OCI-LY1 (cell line): ENCODE data around the gene CCL4.

Source experiments
- H2AFZ ChIP-seq: fragments of 200-600 bp; sonication (generic), shearing (Covaris generic); 2 replicates; pipeline ENCODE4 v1.6.0; 2014; ENCODE audit warnings: antibody characterized with exemption, mild to moderate bottlenecking, low read length
- H3F3A ChIP-seq: fragments of 200-600 bp; sonication (generic), shearing (Covaris generic); 2 replicates; pipeline ENCODE4 v1.6.0; 2014; ENCODE audit warnings: mild to moderate bottlenecking, antibody characterized with exemption, low read length, moderate library complexity; ENCODE audit not compliant: insufficient read depth
- H3K27ac ChIP-seq: fragments of 200-600 bp; sonication (generic); 2 replicates; pipeline ENCODE4 v1.5.1; 2014; ENCODE audit warnings: low read length, mixed run types, mild to moderate bottlenecking, low read depth; ENCODE audit not compliant: poor library complexity, severe bottlenecking
- H3K27me3 ChIP-seq: fragments of 200-600 bp; sonication (generic); 2 replicates; pipeline ENCODE4 v1.6.0; 2014; ENCODE audit warnings: antibody characterized with exemption, mild to moderate bottlenecking, low read length, moderate library complexity; ENCODE audit not compliant: insufficient read depth
- H3K36me3 ChIP-seq: fragments of 200-600 bp; sonication (generic); 2 replicates; pipeline ENCODE4 v1.6.1; 2014; ENCODE audit warnings: mild to moderate bottlenecking, antibody characterized with exemption, low read length, moderate library complexity, mixed read lengths; ENCODE audit not compliant: insufficient read depth
- H3K4me1 ChIP-seq: fragments of 200-600 bp; sonication (generic); 2 replicates; pipeline ENCODE4 v1.5.1; 2014; ENCODE audit warnings: mild to moderate bottlenecking, low read length, moderate library complexity; ENCODE audit not compliant: insufficient read depth, severe bottlenecking
- H3K4me2 ChIP-seq: fragments of 200-600 bp; sonication (generic), shearing (Covaris generic); 2 replicates; pipeline ENCODE4 v1.6.1; 2014; ENCODE audit warnings: low read length
- H3K4me3 ChIP-seq: fragments of 200-600 bp; sonication (generic); 2 replicates; pipeline ENCODE4 v1.5.1; 2014; ENCODE audit warnings: low read length, low read depth, mild to moderate bottlenecking, mixed read lengths; ENCODE audit not compliant: poor library complexity, severe bottlenecking
- H3K79me2 ChIP-seq: fragments of 200-600 bp; shearing (Covaris generic); 2 replicates; pipeline ENCODE4 v1.6.1; 2016; ENCODE audit warnings: mixed run types, low read length, mixed read lengths; ENCODE audit not compliant: insufficient read depth
- H3K9ac ChIP-seq: fragments of 200-600 bp; sonication (generic), shearing (Covaris generic); 2 replicates; pipeline ENCODE4 v1.6.1; 2014; ENCODE audit warnings: mild to moderate bottlenecking, low read length, mixed read lengths
- H3K9me2 ChIP-seq: fragments of 200-600 bp; sonication (generic), shearing (Covaris generic); 2 replicates; pipeline ENCODE4 v1.6.1; 2014; ENCODE audit warnings: low read depth, mild to moderate bottlenecking, low read length, mixed read lengths
- H3K9me3 ChIP-seq: fragments of 200-600 bp; shearing (Covaris generic); 2 replicates; pipeline ENCODE4 v1.6.1; 2014; ENCODE audit warnings: low read length, mixed read lengths
- H4K20me1 ChIP-seq: fragments of 200-600 bp; sonication (generic), shearing (Covaris generic); 2 replicates; pipeline ENCODE4 v1.6.0; 2016; ENCODE audit warnings: mild to moderate bottlenecking, low read length; ENCODE audit not compliant: insufficient read depth
- CTCF ChIP-seq: fragments of 200-600 bp; sonication (generic), shearing (Covaris generic); IDR thresholded peaks from 2 replicates; pipeline ENCODE4 v1.5.1; 2017; ENCODE audit warnings: mild to moderate bottlenecking, antibody characterized with exemption, low read length, moderate library complexity, mixed read lengths
- EZH2 ChIP-seq: fragments of 200-600 bp; sonication (generic), shearing (Covaris generic); IDR thresholded peaks from 2 replicates; pipeline ENCODE4 v1.8.0; 2017; ENCODE audit warnings: borderline replicate concordance, mixed run types, mild to moderate bottlenecking, antibody characterized with exemption, low read length, moderate library complexity, mixed read lengths

CCL4 gene

GRCh38 chr17:36130346-36130745 lies 26.7 kb downstream of the CCL4 start:
- Histone ChIP-seq H3K79me2 (no peaks in the 10 kb centered on the region), H3K4me2 (no peak overlapping the region), H3K9me3 (peaks cover 4% of the 10 kb centered on the region; the same call in 1 of the 2 replicates), H4K20me1 (no peaks in the 10 kb centered on the region), H2AFZ (no peak overlapping the region), H3K27me3 (no peaks in the 10 kb centered on the region), H3K4me3 (no peak overlapping the region), H3K27ac (no peak overlapping the region), H3K4me1 (peaks cover 4% of the 10 kb centered on the region), H3F3A (no peaks in the 10 kb centered on the region), H3K36me3 (no peaks in the 10 kb centered on the region), H3K9me2 (no peaks in the 10 kb centered on the region), H3K9ac (no peak overlapping the region)
- no peak for TF ChIP-seq EZH2

DNA sequence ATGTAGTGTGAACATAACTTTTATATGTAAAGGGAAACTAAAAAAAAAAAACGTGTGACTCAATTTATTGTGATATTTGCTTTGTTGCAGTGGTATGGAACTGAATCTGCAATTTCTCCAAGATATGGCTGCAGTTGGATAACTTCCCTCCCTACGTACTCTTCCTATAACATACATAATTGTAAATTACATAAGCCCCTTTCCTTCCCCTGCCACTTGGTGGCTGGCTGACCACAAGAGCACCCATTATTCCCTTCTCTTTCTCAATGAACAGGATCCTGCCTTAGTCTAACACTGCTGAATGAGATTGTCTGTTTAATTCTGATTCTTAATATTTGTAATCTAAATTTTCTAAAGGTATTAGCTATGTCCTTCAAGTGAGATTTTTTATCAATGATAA lies 27.8 kb downstream of the CCL4 start:
- Histone ChIP-seq H3K9me2 (no peaks in the 10 kb centered on the region), H3K4me3 (no peak overlapping the region), H3K4me2 (no peak overlapping the region), H3K36me3 (no peaks in the 10 kb centered on the region), H3K27ac (no peak overlapping the region), H3K4me1 (peaks cover 4% of the 10 kb centered on the region), H3F3A (no peaks in the 10 kb centered on the region), H3K9me3 (0 out of 2 replicates have a peak, but pooled peaks cover 4% of the 10 kb centered on the region), H3K9ac (no peak overlapping the region), H4K20me1 (no peaks in the 10 kb centered on the region), H2AFZ (no peak overlapping the region), H3K79me2 (no peaks in the 10 kb centered on the region), H3K27me3 (no peaks in the 10 kb centered on the region)
- TF ChIP-seq EZH2 = no peak
- no peak for TF ChIP-seq CTCF

DNA sequence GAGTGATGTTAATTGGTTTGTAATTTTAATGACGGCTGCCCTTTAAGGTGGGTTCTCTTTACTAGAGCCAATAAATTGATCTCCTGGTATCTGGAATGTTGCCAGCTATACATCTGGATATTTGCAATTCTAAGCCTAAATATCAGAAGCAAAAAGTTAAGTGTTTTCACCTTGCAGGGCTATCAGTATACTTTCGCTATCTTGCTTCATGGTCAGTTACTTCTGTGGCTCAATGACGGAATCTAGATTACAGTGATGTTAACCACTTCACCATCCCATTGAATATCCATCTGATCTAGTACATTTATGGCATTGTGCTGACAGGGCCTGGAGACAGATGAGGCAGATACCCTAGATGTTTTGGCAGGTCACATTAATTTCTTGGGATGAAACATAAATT lies 28.3 kb downstream of the CCL4 start:
- Histone ChIP-seq H3K9me3 (0 out of 2 replicates have a peak, but pooled peaks cover 1% of the 10 kb centered on the region), H3F3A (no peaks in the 10 kb centered on the region), H2AFZ (no peak overlapping the region), H3K9me2 (no peaks in the 10 kb centered on the region), H3K4me2 (no peak overlapping the region), H3K36me3 (no peaks in the 10 kb centered on the region), H4K20me1 (no peaks in the 10 kb centered on the region), H3K27me3 (no peaks in the 10 kb centered on the region), H3K79me2 (no peaks in the 10 kb centered on the region), H3K9ac (no peak overlapping the region), H3K4me1 (peaks cover 4% of the 10 kb centered on the region), H3K4me3 (no peak overlapping the region), H3K27ac (no peak overlapping the region)
- TF ChIP-seq CTCF (no peak), EZH2 (no peak)

DNA sequence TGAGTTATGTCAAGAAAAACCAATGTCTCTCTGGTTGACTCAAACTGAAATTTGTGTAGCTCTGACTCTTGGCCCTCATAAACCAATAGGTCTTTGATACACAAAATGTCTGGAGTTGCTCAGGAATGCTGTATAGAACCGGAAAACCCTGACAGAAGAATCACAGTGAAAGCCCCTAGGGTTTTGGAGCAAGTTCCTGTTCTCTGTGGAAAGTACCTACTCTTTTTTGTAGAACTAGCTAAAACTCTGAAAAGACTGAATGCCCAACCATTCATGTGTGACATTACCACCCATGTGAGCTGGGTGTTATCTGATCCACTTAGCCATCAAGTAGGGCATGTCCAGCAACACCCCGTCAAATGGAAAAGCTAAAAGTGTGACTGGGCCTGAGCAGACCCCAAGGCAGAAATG lies 28.8 kb downstream of the CCL4 start:
- no peaks in the 10 kb centered on the region for H3K9me2 ChIP-seq
- H4K20me1 ChIP-seq = no peaks in the 10 kb centered on the region
- no peak overlapping the region for H3K4me2 ChIP-seq
- H3K4me3 ChIP-seq = no peak overlapping the region
- H3K27me3 ChIP-seq = no peaks in the 10 kb centered on the region
- no peaks in the 10 kb centered on the region for H3K36me3 ChIP-seq
- H3K79me2 ChIP-seq = no peaks in the 10 kb centered on the region
- H3K4me1 ChIP-seq = peaks cover 2% of the 10 kb centered on the region
- TF ChIP-seq EZH2 (no peak), CTCF (no peak)
- H3K9me3 ChIP-seq = no peaks in the 10 kb centered on the region
- no peak overlapping the region for H2AFZ ChIP-seq
- no peak overlapping the region for H3K9ac ChIP-seq
- no peak overlapping the region for H3K27ac ChIP-seq
- H3F3A ChIP-seq = no peaks in the 10 kb centered on the region
